ENCODE results near the gene ZBTB17.

- no peak for TF ChIP-seq NR3C1 (CRISPR knock-in tag; conservative IDR thresholded peaks at IDR 0.05; ENCODE audit: low read depth)
- no peak for TF ChIP-seq FOXP1 (CRISPR knock-in tag; IDR thresholded peaks at IDR 0.05; ENCODE audit: borderline replicate concordance)
- TF ChIP-seq MAX (CRISPR knock-in tag; IDR thresholded peaks at IDR 0.05): no peak
- peak; percentile 63 for TF ChIP-seq CTCF (IDR thresholded peaks at IDR 0.05)
- no peak for TF ChIP-seq OVOL2 (CRISPR knock-in tag; IDR thresholded peaks at IDR 0.05; ENCODE audit: borderline replicate concordance)
- TF ChIP-seq MYBL2 (CRISPR knock-in tag; IDR thresholded peaks at IDR 0.05): no peak
- TF ChIP-seq RELA (CRISPR knock-in tag; IDR thresholded peaks at IDR 0.05; ENCODE audit: borderline replicate concordance): no peak
- no peak for TF ChIP-seq E2F4 (CRISPR knock-in tag; IDR thresholded peaks at IDR 0.05; ENCODE audit: borderline replicate concordance, low read depth)
- no peak for TF ChIP-seq ZNF232 (CRISPR knock-in tag; IDR thresholded peaks at IDR 0.05)
- no peak for TF ChIP-seq USF2 (CRISPR knock-in tag; IDR thresholded peaks at IDR 0.05)
- TF ChIP-seq NR2C2 (CRISPR knock-in tag; IDR thresholded peaks at IDR 0.05): no peak
- TF ChIP-seq HMGA2 (CRISPR knock-in tag; IDR thresholded peaks at IDR 0.05): no peak
Measured at GRCh38 chr1:15957221-15958095, 18.4 kb downstream of the ZBTB17 start.

Data from WTC11 (cell line).